ENCODE data around the gene ADGRF1.

- TF ChIP-seq, protein P1, sequence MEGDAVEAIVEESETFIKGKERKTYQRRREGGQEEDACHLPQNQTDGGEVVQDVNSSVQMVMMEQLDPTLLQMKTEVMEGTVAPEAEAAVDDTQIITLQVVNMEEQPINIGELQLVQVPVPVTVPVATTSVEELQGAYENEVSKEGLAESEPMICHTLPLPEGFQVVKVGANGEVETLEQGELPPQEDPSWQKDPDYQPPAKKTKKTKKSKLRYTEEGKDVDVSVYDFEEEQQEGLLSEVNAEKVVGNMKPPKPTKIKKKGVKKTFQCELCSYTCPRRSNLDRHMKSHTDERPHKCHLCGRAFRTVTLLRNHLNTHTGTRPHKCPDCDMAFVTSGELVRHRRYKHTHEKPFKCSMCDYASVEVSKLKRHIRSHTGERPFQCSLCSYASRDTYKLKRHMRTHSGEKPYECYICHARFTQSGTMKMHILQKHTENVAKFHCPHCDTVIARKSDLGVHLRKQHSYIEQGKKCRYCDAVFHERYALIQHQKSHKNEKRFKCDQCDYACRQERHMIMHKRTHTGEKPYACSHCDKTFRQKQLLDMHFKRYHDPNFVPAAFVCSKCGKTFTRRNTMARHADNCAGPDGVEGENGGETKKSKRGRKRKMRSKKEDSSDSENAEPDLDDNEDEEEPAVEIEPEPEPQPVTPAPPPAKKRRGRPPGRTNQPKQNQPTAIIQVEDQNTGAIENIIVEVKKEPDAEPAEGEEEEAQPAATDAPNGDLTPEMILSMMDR (conservative IDR thresholded peaks at IDR 0.05; ENCODE audit: low read length): no peak
- no peak for TF ChIP-seq EZH2phosphoT487 (IDR thresholded peaks at IDR 0.05; ENCODE audit: borderline replicate concordance)
Observed at GRCh38 chr6:47032974-47033765, 9.0 kb downstream of the ADGRF1 start.

All from Loucy (cell line).